Measurements from ENCODE around the gene GGT5. TPM values are rescaled to one million over a fixed set of nuclear protein-coding genes. Genes with fewer than 3 reads are reported as not detected.

Gene GGT5
- total and polyA plus RNA-seq, 2 of the 13 experiments (the other 11 are each of a cell fraction or from before 2014, with no cell fraction given): 0.69 to 3.1 TPM

DNA sequence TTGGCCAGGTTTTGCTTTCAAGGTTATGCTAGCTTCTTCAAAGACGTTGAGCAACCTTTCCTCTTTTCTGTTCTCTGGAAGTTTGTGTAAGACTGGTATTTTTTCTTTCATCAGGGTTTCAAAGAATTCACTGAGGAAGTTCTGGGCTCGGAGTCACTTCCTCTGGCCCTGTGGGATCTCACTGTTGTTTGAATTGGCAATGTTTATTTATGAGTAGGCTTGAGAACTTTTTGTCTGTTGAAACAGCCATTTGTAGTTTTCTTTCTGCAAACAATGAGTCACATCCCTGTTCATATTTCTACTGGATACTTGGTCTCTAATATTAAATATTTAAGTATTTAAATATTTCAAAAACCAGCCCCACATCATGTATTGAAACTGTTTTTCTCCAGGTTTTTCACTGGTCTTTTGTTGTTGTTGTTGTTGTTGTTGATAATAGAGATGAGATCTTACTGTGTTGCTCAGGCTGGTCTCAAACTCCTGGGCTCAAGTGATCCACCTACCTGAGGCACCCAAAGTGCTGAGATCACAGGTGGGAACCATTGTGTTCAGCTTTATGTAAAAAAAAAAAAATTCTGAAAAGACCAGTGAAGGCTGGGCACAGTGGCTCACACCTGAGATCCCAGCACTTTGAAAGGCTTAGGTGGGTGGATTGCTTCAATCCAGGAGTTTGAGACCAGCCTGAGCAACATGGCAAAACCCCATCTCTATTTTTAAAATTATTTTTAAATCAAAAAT, 36.7 kb downstream of the GGT5 start (continued):
- TF ChIP-seq, protein P1, sequence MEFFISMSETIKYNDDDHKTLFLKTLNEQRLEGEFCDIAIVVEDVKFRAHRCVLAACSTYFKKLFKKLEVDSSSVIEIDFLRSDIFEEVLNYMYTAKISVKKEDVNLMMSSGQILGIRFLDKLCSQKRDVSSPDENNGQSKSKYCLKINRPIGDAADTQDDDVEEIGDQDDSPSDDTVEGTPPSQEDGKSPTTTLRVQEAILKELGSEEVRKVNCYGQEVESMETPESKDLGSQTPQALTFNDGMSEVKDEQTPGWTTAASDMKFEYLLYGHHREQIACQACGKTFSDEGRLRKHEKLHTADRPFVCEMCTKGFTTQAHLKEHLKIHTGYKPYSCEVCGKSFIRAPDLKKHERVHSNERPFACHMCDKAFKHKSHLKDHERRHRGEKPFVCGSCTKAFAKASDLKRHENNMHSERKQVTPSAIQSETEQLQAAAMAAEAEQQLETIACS (CRISPR knock-in tag; IDR thresholded peaks at IDR 0.05): no peak
- TF ChIP-seq HNF4A (CRISPR knock-in tag; IDR thresholded peaks at IDR 0.05) (peak; percentile 39; the same call in 1 of the 2 replicates), ZNF331 (CRISPR knock-in tag; IDR thresholded peaks at IDR 0.05) (no peak), ZNF7 (CRISPR knock-in tag; IDR thresholded peaks at IDR 0.05) (no peak), AGO2 (optimal IDR thresholded peaks at IDR 0.05; ENCODE audit: low read depth, low read length) (no peak), RXRB (CRISPR knock-in tag; IDR thresholded peaks at IDR 0.05; ENCODE audit: borderline replicate concordance) (peak; percentile 53; the same call in 1 of the 2 replicates), ZNF33B (CRISPR knock-in tag; IDR thresholded peaks at IDR 0.05) (no peak), MEIS2 (CRISPR knock-in tag; IDR thresholded peaks at IDR 0.05) (no peak), FOXJ3 (CRISPR knock-in tag; IDR thresholded peaks at IDR 0.05; ENCODE audit: borderline replicate concordance) (peak; percentile 65; the same call in 1 of the 2 replicates), CEBPB (IDR thresholded peaks at IDR 0.05; ENCODE audit: borderline replicate concordance, low read depth, low read length) (peak; percentile 78; the same call in 1 of the 2 replicates), ZBTB1 (CRISPR knock-in tag; IDR thresholded peaks at IDR 0.05; ENCODE audit: borderline replicate concordance) (no peak), RNF2 (conservative IDR thresholded peaks at IDR 0.05; ENCODE audit: low read depth) (no peak), RFXANK (CRISPR knock-in tag; IDR thresholded peaks at IDR 0.05) (no peak), JARID2 (CRISPR knock-in tag; IDR thresholded peaks at IDR 0.05; ENCODE audit: insufficient replicate concordance) (no peak), PPARG (CRISPR knock-in tag; conservative IDR thresholded peaks at IDR 0.05) (peak; percentile 73), SATB2 (CRISPR knock-in tag; IDR thresholded peaks at IDR 0.05) (0 out of 2 replicates have a peak, but pooled peaks have one; percentile 38), MED1 (CRISPR knock-in tag; IDR thresholded peaks at IDR 0.05) (peak; percentile 83), ZMYM4 (CRISPR knock-in tag; IDR thresholded peaks at IDR 0.05) (no peak)
- TF ChIP-seq, protein P2, sequence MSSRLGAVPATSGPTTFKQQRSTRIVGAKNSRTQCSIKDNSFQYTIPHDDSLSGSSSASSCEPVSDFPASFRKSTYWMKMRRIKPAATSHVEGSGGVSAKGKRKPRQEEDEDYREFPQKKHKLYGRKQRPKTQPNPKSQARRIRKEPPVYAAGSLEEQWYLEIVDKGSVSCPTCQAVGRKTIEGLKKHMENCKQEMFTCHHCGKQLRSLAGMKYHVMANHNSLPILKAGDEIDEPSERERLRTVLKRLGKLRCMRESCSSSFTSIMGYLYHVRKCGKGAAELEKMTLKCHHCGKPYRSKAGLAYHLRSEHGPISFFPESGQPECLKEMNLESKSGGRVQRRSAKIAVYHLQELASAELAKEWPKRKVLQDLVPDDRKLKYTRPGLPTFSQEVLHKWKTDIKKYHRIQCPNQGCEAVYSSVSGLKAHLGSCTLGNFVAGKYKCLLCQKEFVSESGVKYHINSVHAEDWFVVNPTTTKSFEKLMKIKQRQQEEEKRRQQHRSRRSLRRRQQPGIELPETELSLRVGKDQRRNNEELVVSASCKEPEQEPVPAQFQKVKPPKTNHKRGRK (CRISPR knock-in tag; IDR thresholded peaks at IDR 0.05): no peak
- TF ChIP-seq, protein P3, sequence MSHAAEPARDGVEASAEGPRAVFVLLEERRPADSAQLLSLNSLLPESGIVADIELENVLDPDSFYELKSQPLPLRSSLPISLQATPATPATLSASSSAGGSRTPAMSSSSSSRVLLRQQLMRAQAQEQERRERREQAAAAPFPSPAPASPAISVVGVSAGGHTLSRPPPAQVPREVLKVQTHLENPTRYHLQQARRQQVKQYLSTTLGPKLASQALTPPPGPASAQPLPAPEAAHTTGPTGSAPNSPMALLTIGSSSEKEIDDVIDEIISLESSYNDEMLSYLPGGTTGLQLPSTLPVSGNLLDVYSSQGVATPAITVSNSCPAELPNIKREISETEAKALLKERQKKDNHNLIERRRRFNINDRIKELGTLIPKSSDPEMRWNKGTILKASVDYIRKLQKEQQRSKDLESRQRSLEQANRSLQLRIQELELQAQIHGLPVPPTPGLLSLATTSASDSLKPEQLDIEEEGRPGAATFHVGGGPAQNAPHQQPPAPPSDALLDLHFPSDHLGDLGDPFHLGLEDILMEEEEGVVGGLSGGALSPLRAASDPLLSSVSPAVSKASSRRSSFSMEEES (CRISPR knock-in tag; IDR thresholded peaks at IDR 0.05): peak; percentile 30; the same call in 1 of the 2 replicates
- TF ChIP-seq, protein P4, sequence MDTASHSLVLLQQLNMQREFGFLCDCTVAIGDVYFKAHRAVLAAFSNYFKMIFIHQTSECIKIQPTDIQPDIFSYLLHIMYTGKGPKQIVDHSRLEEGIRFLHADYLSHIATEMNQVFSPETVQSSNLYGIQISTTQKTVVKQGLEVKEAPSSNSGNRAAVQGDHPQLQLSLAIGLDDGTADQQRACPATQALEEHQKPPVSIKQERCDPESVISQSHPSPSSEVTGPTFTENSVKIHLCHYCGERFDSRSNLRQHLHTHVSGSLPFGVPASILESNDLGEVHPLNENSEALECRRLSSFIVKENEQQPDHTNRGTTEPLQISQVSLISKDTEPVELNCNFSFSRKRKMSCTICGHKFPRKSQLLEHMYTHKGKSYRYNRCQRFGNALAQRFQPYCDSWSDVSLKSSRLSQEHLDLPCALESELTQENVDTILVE (CRISPR knock-in tag; IDR thresholded peaks at IDR 0.05): no peak
- TF ChIP-seq, protein P5, sequence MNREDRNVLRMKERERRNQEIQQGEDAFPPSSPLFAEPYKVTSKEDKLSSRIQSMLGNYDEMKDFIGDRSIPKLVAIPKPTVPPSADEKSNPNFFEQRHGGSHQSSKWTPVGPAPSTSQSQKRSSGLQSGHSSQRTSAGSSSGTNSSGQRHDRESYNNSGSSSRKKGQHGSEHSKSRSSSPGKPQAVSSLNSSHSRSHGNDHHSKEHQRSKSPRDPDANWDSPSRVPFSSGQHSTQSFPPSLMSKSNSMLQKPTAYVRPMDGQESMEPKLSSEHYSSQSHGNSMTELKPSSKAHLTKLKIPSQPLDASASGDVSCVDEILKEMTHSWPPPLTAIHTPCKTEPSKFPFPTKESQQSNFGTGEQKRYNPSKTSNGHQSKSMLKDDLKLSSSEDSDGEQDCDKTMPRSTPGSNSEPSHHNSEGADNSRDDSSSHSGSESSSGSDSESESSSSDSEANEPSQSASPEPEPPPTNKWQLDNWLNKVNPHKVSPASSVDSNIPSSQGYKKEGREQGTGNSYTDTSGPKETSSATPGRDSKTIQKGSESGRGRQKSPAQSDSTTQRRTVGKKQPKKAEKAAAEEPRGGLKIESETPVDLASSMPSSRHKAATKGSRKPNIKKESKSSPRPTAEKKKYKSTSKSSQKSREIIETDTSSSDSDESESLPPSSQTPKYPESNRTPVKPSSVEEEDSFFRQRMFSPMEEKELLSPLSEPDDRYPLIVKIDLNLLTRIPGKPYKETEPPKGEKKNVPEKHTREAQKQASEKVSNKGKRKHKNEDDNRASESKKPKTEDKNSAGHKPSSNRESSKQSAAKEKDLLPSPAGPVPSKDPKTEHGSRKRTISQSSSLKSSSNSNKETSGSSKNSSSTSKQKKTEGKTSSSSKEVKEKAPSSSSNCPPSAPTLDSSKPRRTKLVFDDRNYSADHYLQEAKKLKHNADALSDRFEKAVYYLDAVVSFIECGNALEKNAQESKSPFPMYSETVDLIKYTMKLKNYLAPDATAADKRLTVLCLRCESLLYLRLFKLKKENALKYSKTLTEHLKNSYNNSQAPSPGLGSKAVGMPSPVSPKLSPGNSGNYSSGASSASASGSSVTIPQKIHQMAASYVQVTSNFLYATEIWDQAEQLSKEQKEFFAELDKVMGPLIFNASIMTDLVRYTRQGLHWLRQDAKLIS (CRISPR knock-in tag; IDR thresholded peaks at IDR 0.05): no peak

Data from HepG2 (cell line).